HFFc6 (cell line): Measurements from ENCODE around the gene ZNF736. TPM values are rescaled to one million over a fixed set of nuclear protein-coding genes. Genes with fewer than 3 reads are reported as not detected.

Experiments
- DNase-seq: peaks from one replicate; pipeline ENCODE4 v3.0.0-alpha.2; 2018
- H3K27ac Mint-ChIP-seq: 2 replicates; pipeline ENCODE4 v1.8.0; 2020; ENCODE audit warnings: mild to moderate bottlenecking, mixed read lengths
- H3K27me3 Mint-ChIP-seq: 2 replicates; pipeline ENCODE4 v1.8.0; 2021; ENCODE audit warnings: mild to moderate bottlenecking, moderate library complexity, mixed read lengths; ENCODE audit not compliant: insufficient read depth
- H3K36me3 Mint-ChIP-seq: 2 replicates; pipeline ENCODE4 v1.8.0; 2021; ENCODE audit warnings: low read depth, mixed read lengths
- H3K4me1 Mint-ChIP-seq: 2 replicates; pipeline ENCODE4 v1.8.0; 2020; ENCODE audit warnings: low read depth, mixed read lengths
- H3K4me3 Mint-ChIP-seq: 2 replicates; pipeline ENCODE4 v1.8.0; 2020; ENCODE audit warnings: mild to moderate bottlenecking, moderate library complexity, mixed read lengths
- H3K9me3 Mint-ChIP-seq: 2 replicates; pipeline ENCODE4 v1.8.0; 2020; ENCODE audit warnings: mild to moderate bottlenecking, mixed read lengths
- CTCF ChIP-seq: fragments of 200-600 bp; sonication (generic); IDR thresholded peaks from 2 replicates; pipeline ENCODE4 v1.5.0; 2021; ENCODE audit warnings: antibody characterized with exemption, mild to moderate bottlenecking
- total RNA-seq, 6 experiments: library from RNA; stranded (reverse); fragmentation: NEBNext Ultra II Directional; extraction: Animal tissue kit (Norgen Biotek cat#: 25700); gene quantifications; 2 replicates in 1 of 6; 3 replicates in 5 of 6; pipeline ENCODE4 v1.2.3, GENCODE V29; 2021

ZNF736 gene
- total RNA-seq, 6 experiments from 2014 or later = 4.6 to 7.9 (median 5.9) TPM

GRCh38 chr7:64371116-64371515 is 57.4 kb downstream of the ZNF736 start:
- Mint-ChIP-seq H3K27me3 (peaks cover 3% of the 10 kb centered on the region; the same call in 1 of the 2 replicates), H3K9me3 (peaks cover 56% of the 10 kb centered on the region), H3K4me1 (no peaks in the 10 kb centered on the region), H3K4me3 (no peak overlapping the region), H3K36me3 (peaks cover 7% of the 10 kb centered on the region; the same call in 1 of the 2 replicates), H3K27ac (no peak overlapping the region)
- no peak for DNase-seq
- TF ChIP-seq CTCF = no peak

GRCh38 chr7:64373017-64373416 is 59.3 kb downstream of the ZNF736 start:
- Mint-ChIP-seq H3K27me3 (peaks cover 3% of the 10 kb centered on the region; the same call in 1 of the 2 replicates), H3K4me1 (no peaks in the 10 kb centered on the region), H3K4me3 (no peak overlapping the region), H3K27ac (no peak overlapping the region), H3K9me3 (peaks cover 50% of the 10 kb centered on the region), H3K36me3 (no peaks in the 10 kb centered on the region)
- TF ChIP-seq CTCF = no peak
- DNase-seq = no peak

- Mint-ChIP-seq H3K4me1 (no peaks in the 10 kb centered on the region), H3K27ac (no peak overlapping the region), H3K4me3 (no peak overlapping the region), H3K27me3 (no peaks in the 10 kb centered on the region), H3K36me3 (no peaks in the 10 kb centered on the region), H3K9me3 (peaks cover 23% of the 10 kb centered on the region)
- no peak for TF ChIP-seq CTCF
- no peak for DNase-seq
Observed at GRCh38 chr7:64400401-64400800, 86.6 kb downstream of the ZNF736 start.

Other genes with a start within 250 kb of the ZNF736 start
- gene ZNF735, start 106.8 kb upstream of the ZNF736 start, total RNA-seq = not detected
- not detected for gene ZNF679, start 85.5 kb upstream of the ZNF736 start, total RNA-seq
- gene ZNF680, start 249.1 kb downstream of the ZNF736 start, total RNA-seq = 1 to 10 TPM; 3.6 to 4.7 (median 3.9) TPM